DOHH2 (cell line): Measurements from ENCODE around the gene ARL6IP4.

Source experiments
- CTCF ChIP-seq: fragments of 200-600 bp; sonication (generic); IDR thresholded peaks from one replicate; pipeline ENCODE4 v1.5.1; 2014; ENCODE audit warnings: antibody characterized with exemption, mild to moderate bottlenecking, low read depth, low read length; ENCODE audit not compliant: poor library complexity, severe bottlenecking
- EZH2phosphoT487 ChIP-seq: fragments of 200-600 bp; sonication (generic); IDR thresholded peaks from 2 replicates; pipeline ENCODE4 v1.6.1; 2017; ENCODE audit warnings: borderline replicate concordance, mild to moderate bottlenecking, antibody characterized with exemption, low read length, moderate library complexity, mixed read lengths

DNA sequence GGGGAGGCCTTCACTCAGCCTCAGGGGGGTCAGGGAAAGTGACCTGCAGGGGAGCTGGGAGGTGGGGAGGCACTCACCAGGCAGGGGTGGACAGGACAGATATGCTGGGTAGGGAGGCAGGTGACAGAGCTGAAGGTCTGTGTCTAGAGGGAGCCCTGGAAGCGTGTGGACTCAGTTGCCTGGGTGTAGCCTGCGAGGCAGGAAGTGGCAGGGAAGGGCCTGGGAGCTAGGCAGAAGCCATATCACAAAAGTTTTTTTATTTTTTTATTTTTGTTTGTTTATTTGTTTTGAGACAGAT is 39.3 kb downstream of the ARL6IP4 start:
- TF ChIP-seq CTCF, result no peak
- no peak for TF ChIP-seq EZH2phosphoT487
